ENCODE data around the gene IQCB1. TPM values are rescaled to one million over a fixed set of nuclear protein-coding genes. Genes with fewer than 3 reads are reported as not detected.

The IQCB1 gene
- total and polyA plus RNA-seq, 10 of the 15 experiments (the other 5 are each of a cell fraction or from before 2014, with no cell fraction given), result 36.0 to 69.4 (median 48.9) TPM

DNA sequence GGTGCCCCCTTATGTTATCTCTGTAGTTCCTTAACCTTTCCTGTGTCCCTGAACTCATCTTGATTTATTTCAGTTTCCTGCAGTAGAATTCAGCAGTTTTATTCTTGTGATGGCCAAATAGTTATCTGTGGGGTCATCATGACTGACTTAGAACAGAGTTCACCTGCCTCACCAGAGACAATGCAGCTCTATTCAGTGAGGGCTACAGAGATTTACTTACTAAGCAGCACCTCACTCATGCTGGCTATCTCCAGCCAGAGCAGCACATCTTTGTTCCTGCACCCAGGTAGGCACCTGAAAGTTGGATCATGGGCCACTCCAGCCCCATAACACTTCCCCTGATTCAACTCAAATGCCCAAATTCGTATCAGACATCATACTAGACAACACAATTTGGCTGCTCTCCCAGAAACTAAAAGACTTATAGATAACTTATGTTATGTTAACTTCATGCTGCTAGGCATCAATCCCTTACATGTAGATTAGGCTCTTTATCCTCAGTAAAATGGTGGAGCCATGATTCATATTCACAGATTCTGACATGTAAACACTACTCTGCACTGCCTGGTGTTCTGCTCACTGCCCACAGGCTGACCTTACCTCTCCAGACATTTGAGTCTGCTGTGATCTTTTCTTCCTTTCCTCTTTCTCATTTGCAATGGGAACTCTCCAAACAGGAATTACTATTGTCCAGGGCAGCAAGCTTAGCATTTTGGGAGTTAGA is 76.0 kb downstream of the IQCB1 start:
- Histone ChIP-seq H3K79me2 (ENCODE audit: control insufficient read depth, insufficient read depth, low read length) (no peaks in the 10 kb centered on the region), H3K9ac (ENCODE audit: control insufficient read depth, insufficient read depth, low read length) (no peak overlapping the region), H3K27ac (ENCODE audit: control insufficient read depth, insufficient read depth) (no peak overlapping the region), H3K27me3 (replicated peaks in 1 of 2; ENCODE audit: control insufficient read depth in 2 of 2, insufficient read depth in 2 of 2, low read length in 1 of 2) (no peaks in the 10 kb centered on the region; a peak in 1 of 4 replicates), H3K4me1 (ENCODE audit: control insufficient read depth, insufficient read depth, low read length) (no peaks in the 10 kb centered on the region), H4K20me1 (ENCODE audit: control insufficient read depth, insufficient read depth) (no peaks in the 10 kb centered on the region), H3K4me3 (no peak overlapping the region), H3K36me3 (ENCODE audit: control insufficient read depth in 2 of 2, insufficient read depth in 2 of 2, low read length in 1 of 2) (no peaks in the 10 kb centered on the region), H2AFZ (ENCODE audit: control insufficient read depth, low read depth, low read length) (no peak overlapping the region), H3K4me2 (ENCODE audit: control insufficient read depth, insufficient read depth) (no peak overlapping the region), H3K9me3 (replicated peaks; ENCODE audit: control insufficient read depth, insufficient read depth, low read length) (no peaks in the 10 kb centered on the region)
- no TSS peak for BruUV-seq (replicated peaks)
- DNase-seq (ENCODE audit: low read depth, low spot score) (no peak), ATAC-seq (no peak), FAIRE-seq (no peak)
- intact Hi-C loops (cut with micrococcal nuclease; ENCODE audit: unreplicated experiment) (no loop called here), in situ Hi-C loops (cut with MboI) (no loop called here)
- ChIA-PET POLR2A (interaction anchor here (0.6 to 1.5 kb wide), 2 partner anchors 9 to 36 kb away, joined by 3 to 4 read pairs; no protein-coding TSS in a partner anchor), RAD21 (ENCODE audit: unreplicated experiment) (no interaction called here), SMC1A (ENCODE audit: uncharacterized antibody, unreplicated experiment) (interaction anchor here (1.5 to 2.4 kb wide), 2 partner anchors 13 to 69 kb away, joined by 5 read pairs; no protein-coding TSS in a partner anchor), CTCF (interaction anchor here (1.7 kb wide), 1 partner anchor 14 kb away, joined by 5 read pairs; no protein-coding TSS in a partner anchor)
- TF ChIP-seq TAF1 (IDR thresholded peaks at IDR 0.05; ENCODE audit: borderline replicate concordance, low read depth, low read length) (no peak), NR2C1 (IDR thresholded peaks at IDR 0.05) (no peak), IRF4 (IDR thresholded peaks at IDR 0.05; ENCODE audit: low read depth, low read length) (no peak), CBX5 (IDR thresholded peaks at IDR 0.05; ENCODE audit: low read depth) (no peak), POLR2A (IDR thresholded peaks at IDR 0.05; ENCODE audit: low read depth, low read length) (no peak)
- WGBS (ENCODE audit: insufficient coverage, insufficient replicate concordance, low lambda C conversion rate, missing lambda C conversion rate), result 0% methylated on average over 1 of the region's 1 CpG

DNA sequence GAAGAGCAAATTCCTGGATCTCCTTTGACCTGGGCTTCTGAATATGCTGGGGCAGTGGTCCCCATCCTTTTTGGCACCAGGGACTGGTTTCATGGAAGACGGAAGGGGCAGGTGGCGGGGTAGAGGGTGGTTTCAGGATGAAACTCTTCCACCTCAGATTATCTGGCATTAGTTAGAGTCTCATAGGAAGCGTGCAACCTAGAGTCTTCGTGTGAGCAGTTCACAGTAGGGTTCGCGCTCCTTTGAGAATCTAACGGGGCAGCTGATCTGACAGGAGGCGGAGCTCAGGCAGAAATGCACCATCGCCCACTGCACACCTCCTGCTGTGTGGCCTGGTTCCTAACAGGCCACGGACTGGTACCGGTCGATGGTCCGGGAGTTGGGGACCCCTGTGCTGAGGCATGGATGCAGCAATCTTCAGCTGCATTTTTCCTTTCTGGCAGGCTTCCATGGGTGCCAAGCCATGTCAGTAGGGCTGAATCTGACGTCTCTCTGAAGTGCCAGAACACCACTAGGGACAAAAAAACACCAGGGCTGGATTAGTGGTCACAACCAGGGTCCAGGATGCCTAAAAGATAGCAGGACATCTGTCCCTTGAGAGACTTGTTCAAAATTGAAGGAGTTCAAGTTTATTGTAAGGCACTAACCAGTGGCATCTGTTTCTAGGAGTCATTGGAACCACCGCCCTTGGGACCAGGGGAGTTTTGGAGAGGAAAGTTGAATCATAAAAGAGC is 76.9 kb downstream of the IQCB1 start:
- POLR2A ChIA-PET, result no interaction called here
- CTCF ChIA-PET, result interaction anchor here (0.6 to 1.7 kb wide), 3 partner anchors 12 to 122 kb away, joined by 3 to 5 read pairs (median 3); no protein-coding TSS in a partner anchor
- SMC1A ChIA-PET (ENCODE audit: uncharacterized antibody, unreplicated experiment), result interaction anchor here (0.7 kb wide), 1 partner anchor 9 kb away, joined by 3 read pairs; no protein-coding TSS in a partner anchor

More for the DNA sequence above, 76.9 kb downstream of the IQCB1 start:
- Histone ChIP-seq H3K4me3 (no peak overlapping the region), H4K20me1 (ENCODE audit: control insufficient read depth, insufficient read depth) (no peaks in the 10 kb centered on the region), H2AFZ (ENCODE audit: control insufficient read depth, low read depth, low read length) (no peak overlapping the region), H3K36me3 (ENCODE audit: control insufficient read depth in 2 of 2, insufficient read depth in 2 of 2, low read length in 1 of 2) (no peaks in the 10 kb centered on the region), H3K27ac (ENCODE audit: control insufficient read depth, insufficient read depth) (no peak overlapping the region), H3K79me2 (ENCODE audit: control insufficient read depth, insufficient read depth, low read length) (no peaks in the 10 kb centered on the region), H3K4me1 (ENCODE audit: control insufficient read depth, insufficient read depth, low read length) (no peaks in the 10 kb centered on the region), H3K4me2 (ENCODE audit: control insufficient read depth, insufficient read depth) (no peak overlapping the region), H3K9me3 (replicated peaks; ENCODE audit: control insufficient read depth, insufficient read depth, low read length) (no peaks in the 10 kb centered on the region), H3K9ac (ENCODE audit: control insufficient read depth, insufficient read depth, low read length) (no peak overlapping the region), H3K27me3 (replicated peaks in 1 of 2; ENCODE audit: control insufficient read depth in 2 of 2, insufficient read depth in 2 of 2, low read length in 1 of 2) (no peaks in the 10 kb centered on the region; a peak in 1 of 4 replicates)
- FAIRE-seq, result no peak
- intact Hi-C loops (cut with micrococcal nuclease; ENCODE audit: unreplicated experiment) (no loop called here), in situ Hi-C loops (cut with MboI) (no loop called here)
- WGBS (ENCODE audit: insufficient coverage, insufficient replicate concordance, low lambda C conversion rate, missing lambda C conversion rate), result 66% methylated on average over 15 of the region's 15 CpGs
- RAD21 ChIA-PET (ENCODE audit: unreplicated experiment), result no interaction called here
- BruUV-seq (replicated peaks), result no TSS peak
- TF ChIP-seq CHD4 (IDR thresholded peaks at IDR 0.05), result no peak
- TF ChIP-seq NBN (IDR thresholded peaks at IDR 0.05), result no peak
- no peak for TF ChIP-seq SPI1 (IDR thresholded peaks at IDR 0.05; ENCODE audit: borderline replicate concordance, insufficient read depth, low read depth, low read length)
- TF ChIP-seq SREBF2 (IDR thresholded peaks at IDR 0.05; ENCODE audit: low read length), result no peak
- no peak for TF ChIP-seq TBL1XR1 (IDR thresholded peaks at IDR 0.05; ENCODE audit: low read depth, low read length)
- TF ChIP-seq ETV6 (conservative IDR thresholded peaks at IDR 0.05 in 1 of 2, IDR thresholded peaks at IDR 0.05 in 1 of 2; ENCODE audit: borderline replicate concordance in 1 of 2, low read depth in 1 of 2), result no peak
- no peak for TF ChIP-seq EGR1 (IDR thresholded peaks at IDR 0.05; ENCODE audit: borderline replicate concordance in 1 of 2, low read depth in 2 of 2, low read length in 2 of 2)
- TF ChIP-seq ASH2L (IDR thresholded peaks at IDR 0.05; ENCODE audit: borderline replicate concordance, low read depth), result no peak
- no peak for DNase-seq (ENCODE audit: low read depth, low spot score)
- ATAC-seq, result no peak

All from GM12878 (cell line).